GM23338 (cell line): ENCODE results near the gene IQGAP1.

Experiments
- CREB1 ChIP-seq: fragments of 250-450 bp; sonication (Bioruptor Pico); IDR thresholded peaks from 2 replicates; pipeline ENCODE4 v1.5.0; 2020; ENCODE audit warnings: low read depth, mild to moderate bottlenecking, moderate library complexity
- CTCF ChIP-seq, 2 experiments: fragments of 200-600 bp in 1 of 2; sonication (generic) in 1 of 2; conservative IDR thresholded peaks; 2 replicates each; pipeline versions ENCODE4 v1.5.1 to v1.6.1; 2016 to 2017; ENCODE audit warnings: antibody characterized with exemption in 2 of 2, low read depth in 2 of 2, mild to moderate bottlenecking in 2 of 2, moderate library complexity in 1 of 2
- ETS1 ChIP-seq: IDR thresholded peaks from 2 replicates; pipeline ENCODE4 v1.6.1; 2016; ENCODE audit warnings: antibody characterized with exemption
- EZH2 ChIP-seq: fragments of 200-600 bp; sonication (generic); IDR thresholded peaks from one replicate; pipeline ENCODE4 v1.8.0; 2017; ENCODE audit warnings: antibody characterized with exemption, mild to moderate bottlenecking, low read depth; ENCODE audit not compliant: unreplicated experiment
- EZH2phosphoT487 ChIP-seq: fragments of 200-600 bp; sonication (generic); IDR thresholded peaks from one replicate; pipeline ENCODE4 v1.8.1; 2018; ENCODE audit warnings: antibody characterized with exemption; ENCODE audit not compliant: unreplicated experiment
- JUNB ChIP-seq: IDR thresholded peaks from one replicate; pipeline ENCODE4 v1.6.1; 2016; ENCODE audit warnings: antibody characterized with exemption; ENCODE audit not compliant: unreplicated experiment
- POLR2AphosphoS5 ChIP-seq: IDR thresholded peaks from 2 replicates; pipeline ENCODE4 v1.6.1; 2016; ENCODE audit warnings: antibody characterized with exemption, low read depth
- REST ChIP-seq: IDR thresholded peaks from one replicate; pipeline ENCODE4 v1.6.1; 2018; ENCODE audit warnings: antibody characterized with exemption; ENCODE audit not compliant: unreplicated experiment
- STAT1 ChIP-seq: IDR thresholded peaks from one replicate; pipeline ENCODE4 v1.6.1; 2016; ENCODE audit warnings: antibody characterized with exemption; ENCODE audit not compliant: unreplicated experiment
- ZNF331 ChIP-seq: fragments of 250-450 bp; sonication (Bioruptor Pico); IDR thresholded peaks from 2 replicates; pipeline ENCODE4 v1.5.0; 2020; ENCODE audit warnings: low read depth, mild to moderate bottlenecking, moderate library complexity

- TF ChIP-seq CTCF (conservative IDR thresholded peaks at IDR 0.05; ENCODE audit: low read depth in 2 of 2) (no peak), EZH2 (no peak), REST (no peak), POLR2AphosphoS5 (no peak), CREB1 (CRISPR knock-in tag) (no peak), JUNB (no peak), EZH2phosphoT487 (no peak), ETS1 (no peak), STAT1 (no peak), ZNF331 (CRISPR knock-in tag) (no peak)
Observed at GRCh38 chr15:90483637-90484036, 95.6 kb downstream of the IQGAP1 start.
